HuH-7 (cell line): ENCODE measurements around the gene SHMT1.
A peak's percentile ranks its signal among the peaks of the same experiment; 100 is the strongest.
"Not testable (repeated sequence)": the region's sequence is repeated elsewhere in the genome, so short reads cannot be mapped to it uniquely, and the experiment has no call there.

Source experiments
- DNase-seq: peaks from one replicate; pipeline ENCODE4 v3.0.0; 2011; ENCODE audit warnings: low spot score

The SHMT1 gene

GRCh38 chr17:18363101-18364049 lies at the start of gene SHMT1:
SHMT1 (minus strand) TSS chr17:18363550; CDS start chr17:18355981, 7,569 bp downstream.
- DNase-seq: peak; percentile 92

- not testable (repeated sequence) for DNase-seq
Observed at GRCh38 chr17:18412001-18412538, 48.7 kb upstream of the SHMT1 start.

GRCh38 chr17:18411377-18411864 lies 48.1 kb upstream of the SHMT1 start:
- not testable (repeated sequence) for DNase-seq

- not testable (repeated sequence) for DNase-seq
Observed at GRCh38 chr17:18410736-18411135, 47.4 kb upstream of the SHMT1 start.

- not testable (repeated sequence) for DNase-seq
Observed at GRCh38 chr17:18409321-18409720, 46.0 kb upstream of the SHMT1 start.

- DNase-seq: not testable (repeated sequence)
Observed at GRCh38 chr17:18408906-18409305, 45.6 kb upstream of the SHMT1 start.

- not testable (repeated sequence) for DNase-seq
Observed at GRCh38 chr17:18403604-18404003, 40.3 kb upstream of the SHMT1 start.

GRCh38 chr17:18403166-18403565 lies 39.8 kb upstream of the SHMT1 start:
- DNase-seq: not testable (repeated sequence)

GRCh38 chr17:18401872-18402590 lies 38.7 kb upstream of the SHMT1 start:
- DNase-seq: not testable (repeated sequence)

GRCh38 chr17:18388728-18389127 lies 25.4 kb upstream of the SHMT1 start:
- not testable (repeated sequence) for DNase-seq

- not testable (repeated sequence) for DNase-seq
Observed at GRCh38 chr17:18388266-18388665, 24.9 kb upstream of the SHMT1 start.

- DNase-seq: not testable (repeated sequence)
Observed at GRCh38 chr17:18387583-18387982, 24.2 kb upstream of the SHMT1 start.

- not testable (repeated sequence) for DNase-seq
Observed at GRCh38 chr17:18384271-18384670, 20.9 kb upstream of the SHMT1 start.

GRCh38 chr17:18383079-18383481 lies 19.7 kb upstream of the SHMT1 start:
- DNase-seq: not testable (repeated sequence)

- no peak for DNase-seq
Observed at GRCh38 chr17:18382441-18383078, 19.2 kb upstream of the SHMT1 start.

- no peak for DNase-seq
Observed at GRCh38 chr17:18381953-18382245, 18.5 kb upstream of the SHMT1 start.

- no peak for DNase-seq
Observed at GRCh38 chr17:18381158-18381952, 18.0 kb upstream of the SHMT1 start.

- DNase-seq: no peak
Observed at GRCh38 chr17:18380471-18381157, 17.3 kb upstream of the SHMT1 start.

- no peak for DNase-seq
Observed at GRCh38 chr17:18379246-18380146, 16.1 kb upstream of the SHMT1 start.

- DNase-seq: not testable (repeated sequence)
Observed at GRCh38 chr17:18378614-18379013, 15.3 kb upstream of the SHMT1 start.
